Tibial nerve (tissue), 4 donors: ENCODE data around the gene CSF3. TPM values are rescaled to one million over a fixed set of nuclear protein-coding genes. Genes with fewer than 3 reads are reported as not detected.

Experiments used
- DNase-seq, 2 donors: peaks; one replicate each; pipeline ENCODE4 v3.0.0-alpha.2; 2019; ENCODE audit warnings: low spot score in 2 of 2
- H3K27ac ChIP-seq, 4 donors: fragments of 200-600 bp; sonication (generic) in 3 of 4; one replicate each; pipeline ENCODE4 v1.5.1; 2017 to 2019; ENCODE audit warnings: mild to moderate bottlenecking in 1 of 4
- H3K27me3 ChIP-seq, 2 donors: fragments of 200-600 bp; sonication (generic) in 1 of 2; one replicate each; pipeline versions ENCODE4 v1.5.1 to v1.6.0; 2017 to 2019
- H3K36me3 ChIP-seq, 3 donors: fragments of 200-600 bp; sonication (generic); one replicate each; pipeline ENCODE4 v1.5.1; 2018 to 2019
- H3K4me1 ChIP-seq, 4 donors: fragments of 200-600 bp; sonication (generic) in 3 of 4; one replicate each; pipeline ENCODE4 v1.5.1; 2017 to 2019
- H3K4me3 ChIP-seq, 4 donors: fragments of 200-600 bp; sonication (generic) in 3 of 4; one replicate each; pipeline ENCODE4 v1.5.1; 2017 to 2019; ENCODE audit warnings: mild to moderate bottlenecking in 1 of 4, moderate library complexity in 1 of 4
- H3K9me3 ChIP-seq, 4 donors: fragments of 200-600 bp; sonication (generic) in 3 of 4; one replicate each; pipeline ENCODE4 v1.5.1; 2017 to 2019
- CTCF ChIP-seq, 5 experiments: fragments of 200-600 bp in 3 of 5; fragments of 450-650 bp in 2 of 5; sonication (generic) in 3 of 5; IDR thresholded peaks; one replicate each; pipeline ENCODE4 v1.5.1; 2016 to 2019; ENCODE audit warnings: antibody characterized with exemption in 5 of 5, mild to moderate bottlenecking in 3 of 5, moderate library complexity in 2 of 5
- EP300 ChIP-seq, 2 donors: sonication (generic); formaldehyde crosslinking; IDR thresholded peaks; one replicate each; pipeline ENCODE4 v1.6.1; 2017; ENCODE audit warnings: antibody characterized with exemption in 2 of 2, mild to moderate bottlenecking in 1 of 2
- POLR2A ChIP-seq, 2 donors: fragments of 450-650 bp; IDR thresholded peaks; one replicate each; pipeline ENCODE4 v1.6.1; 2017; ENCODE audit warnings: antibody characterized with exemption in 2 of 2, mild to moderate bottlenecking in 2 of 2, moderate library complexity in 2 of 2
- WGBS, 2 donors: methylation state at CpG; one replicate each; pipeline ENCODE4 v1.1.5; 2018; 5-methylcytosine and 5-hydroxymethylcytosine counted together
- total RNA-seq, 4 donors: library from RNA; depleted of rRNA; stranded (reverse); fragments of >200 nt; gene quantifications; one replicate each; pipeline ENCODE4 v1.1.0, GENCODE V29; 2016

CSF3 gene
- total RNA-seq, 4 donors from 2014 or later, result 0.59 to 2.1 TPM; not detected in 2

DNA sequence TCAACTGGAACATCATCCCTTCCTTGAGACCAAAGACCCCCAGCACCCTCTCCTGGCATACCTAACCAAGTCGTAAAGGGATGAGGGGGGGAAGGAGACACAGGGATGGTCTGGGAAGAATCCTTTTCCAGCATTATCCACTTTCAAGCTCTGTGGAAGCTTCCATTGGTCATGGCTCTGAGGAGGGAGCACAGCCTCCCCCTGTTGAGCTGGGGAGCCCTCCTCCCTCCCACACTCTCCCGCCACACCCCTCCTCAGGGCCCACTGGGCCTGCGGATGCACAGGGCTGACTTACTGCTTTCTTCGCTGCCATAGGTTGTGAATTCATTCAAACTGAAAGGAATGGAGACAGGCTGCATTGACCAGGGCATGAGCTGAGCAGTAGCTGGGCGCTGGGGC, 12.4 kb downstream of the CSF3 start:
- no peaks in the 10 kb centered on the region for H3K27me3 ChIP-seq
- WGBS, 2 donors, result 65 to 73% methylated on average over 5 of the region's 5 CpGs
- no peak for TF ChIP-seq EP300 (IDR thresholded peaks at IDR 0.05)
- TF ChIP-seq CTCF (IDR thresholded peaks at IDR 0.05), result no peak
- TF ChIP-seq POLR2A (IDR thresholded peaks at IDR 0.05), result no peak
- peak overlapping the region in 2 of 4 donors; percentile 26 to 30 for H3K27ac ChIP-seq
- DNase-seq, result no peak
- no peak overlapping the region for H3K4me3 ChIP-seq
- H3K36me3 ChIP-seq, result peaks cover 5 to 96% (median 29%) of the 10 kb centered on the region in 3 donors
- peaks cover 0 to 17% (median 6%) of the 10 kb centered on the region in 4 donors for H3K4me1 ChIP-seq
- H3K9me3 ChIP-seq, result no peaks in the 10 kb centered on the region

GRCh38 chr17:40028595-40028994, 13.4 kb downstream of the CSF3 start:
- Histone ChIP-seq H3K27me3 (no peaks in the 10 kb centered on the region), H3K9me3 (no peaks in the 10 kb centered on the region), H3K27ac (no peak overlapping the region), H3K4me1 (peaks cover 0 to 17% (median 6%) of the 10 kb centered on the region in 4 donors), H3K4me3 (no peak overlapping the region), H3K36me3 (peaks cover 5 to 96% (median 39%) of the 10 kb centered on the region in 3 donors)
- DNase-seq, result no peak
- TF ChIP-seq EP300 (IDR thresholded peaks at IDR 0.05), result no peak
- TF ChIP-seq CTCF (IDR thresholded peaks at IDR 0.05), result no peak
- TF ChIP-seq POLR2A (IDR thresholded peaks at IDR 0.05), result no peak
- 86 to 90% methylated on average over 13 of the region's 13 CpGs for WGBS, 2 donors

DNA sequence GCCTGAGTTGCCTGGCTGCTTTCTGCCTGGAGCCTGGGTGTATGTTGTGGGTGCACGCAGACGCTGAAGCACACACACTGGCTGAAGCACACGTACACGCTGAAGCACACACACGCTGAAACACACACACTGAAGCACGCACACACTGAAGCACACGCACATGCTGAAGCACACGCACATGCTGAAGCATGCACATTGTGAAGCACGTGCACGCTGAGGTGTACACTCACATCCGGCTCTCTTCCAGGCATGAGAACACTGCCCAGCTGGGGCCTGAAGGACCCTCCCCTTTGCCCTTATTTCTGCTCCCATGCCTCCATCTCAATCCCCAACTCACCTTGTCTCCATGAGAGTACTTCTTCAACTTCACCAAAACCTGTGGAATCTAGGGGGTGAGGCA, 16.5 kb downstream of the CSF3 start:
- WGBS, 2 donors, result 86 to 95% methylated on average over 11 of the region's 11 CpGs
- TF ChIP-seq CTCF (IDR thresholded peaks at IDR 0.05), result no peak
- no peak for TF ChIP-seq POLR2A (IDR thresholded peaks at IDR 0.05)
- no peak for TF ChIP-seq EP300 (IDR thresholded peaks at IDR 0.05)
- Histone ChIP-seq H3K4me1 (peaks cover 0 to 7% (median 3%) of the 10 kb centered on the region in 4 donors), H3K27me3 (no peaks in the 10 kb centered on the region), H3K27ac (no peak overlapping the region), H3K4me3 (no peak overlapping the region), H3K9me3 (no peaks in the 10 kb centered on the region), H3K36me3 (peaks cover 5 to 96% (median 40%) of the 10 kb centered on the region in 3 donors)
- DNase-seq, result no peak

GRCh38 chr17:40032322-40033320, 17.4 kb downstream of the CSF3 start:
- H3K27ac ChIP-seq, result peak overlapping the region in 1 of 4 donors; percentile 34
- TF ChIP-seq CTCF (IDR thresholded peaks at IDR 0.05), result no peak
- no peak for TF ChIP-seq POLR2A (IDR thresholded peaks at IDR 0.05)
- no peak for TF ChIP-seq EP300 (IDR thresholded peaks at IDR 0.05)
- 87 to 89% methylated on average over 14 to 23 of the region's 23 CpGs for WGBS, 2 donors
- no peak overlapping the region for H3K4me3 ChIP-seq
- H3K9me3 ChIP-seq, result no peaks in the 10 kb centered on the region
- H3K36me3 ChIP-seq, result peaks cover 5 to 94% (median 39%) of the 10 kb centered on the region in 3 donors
- no peaks in the 10 kb centered on the region for H3K4me1 ChIP-seq
- no peak for DNase-seq
- H3K27me3 ChIP-seq, result no peaks in the 10 kb centered on the region

- no peak overlapping the region for H3K27ac ChIP-seq
- TF ChIP-seq EP300 (IDR thresholded peaks at IDR 0.05) (no peak), CTCF (IDR thresholded peaks at IDR 0.05) (no peak), POLR2A (IDR thresholded peaks at IDR 0.05) (no peak)
- H3K4me3 ChIP-seq, result no peak overlapping the region
- no peak for DNase-seq
- no peaks in the 10 kb centered on the region for H3K9me3 ChIP-seq
- peaks cover 0 to 4% (median under 1%) of the 10 kb centered on the region in 4 donors for H3K4me1 ChIP-seq
- 76 to 83% methylated on average over 8 of the region's 8 CpGs for WGBS, 2 donors
- H3K36me3 ChIP-seq, result peaks cover 5 to 87% (median 35%) of the 10 kb centered on the region in 3 donors
- no peaks in the 10 kb centered on the region for H3K27me3 ChIP-seq
Measured at GRCh38 chr17:40033339-40033738, 18.1 kb downstream of the CSF3 start.
